Measurements from ENCODE around the gene JOSD1. TPM values are rescaled to one million over a fixed set of nuclear protein-coding genes. Genes with fewer than 3 reads are reported as not detected.

Gene JOSD1
- total and polyA plus RNA-seq, 10 of the 15 experiments (the other 5 are each of a cell fraction or from before 2014, with no cell fraction given) = 6.2 to 54.6 (median 40.5) TPM

DNA sequence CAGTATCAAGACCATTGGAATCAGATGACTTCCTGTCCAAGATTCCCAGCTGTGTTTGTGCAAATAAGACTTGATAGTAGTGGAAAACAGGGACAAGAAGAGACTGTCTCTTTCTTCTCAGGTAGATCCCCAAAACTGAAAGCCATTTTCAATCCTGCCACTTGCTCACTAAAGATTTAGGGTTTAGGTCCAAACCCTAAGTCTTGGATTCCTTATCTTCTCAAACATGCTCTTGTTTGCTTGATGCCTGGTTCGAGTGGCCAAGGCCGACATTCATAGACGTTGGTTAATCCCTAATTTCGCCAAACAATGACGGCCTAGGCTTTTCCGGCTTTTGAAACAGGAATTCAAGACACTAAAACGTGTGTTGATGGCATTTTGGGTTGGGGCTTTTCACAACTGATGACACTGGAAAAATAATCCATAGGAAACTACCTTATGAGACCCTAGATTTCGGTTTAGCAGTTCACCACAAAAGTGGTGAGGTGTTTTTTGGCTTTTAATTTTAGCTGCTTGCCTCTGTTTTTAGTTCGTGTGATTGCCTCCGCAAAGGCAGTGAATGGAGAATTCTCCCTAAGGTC, 4.0 kb upstream of the JOSD1 start:
- H3K4me2 ChIP-seq (ENCODE audit: control insufficient read depth, insufficient read depth) = peak overlapping the region; percentile 80
- no peak for DNase-seq (ENCODE audit: low read depth, low spot score)
- BruUV-seq (replicated peaks) = no TSS peak
- no peak for FAIRE-seq
- CTCF ChIA-PET = interaction anchor here (1.1 to 2.3 kb wide), 2 partner anchors 43 to 165 kb away, joined by 3 to 5 read pairs; no protein-coding TSS in a partner anchor
- H3K4me1 ChIP-seq (ENCODE audit: control insufficient read depth, insufficient read depth, low read length) = peaks cover 24% of the 10 kb centered on the region
- SMC1A ChIA-PET (ENCODE audit: uncharacterized antibody, unreplicated experiment) = no interaction called here
- peak overlapping the region; percentile 57 for H3K9ac ChIP-seq (ENCODE audit: control insufficient read depth, insufficient read depth, low read length)
- H3K9me3 ChIP-seq (replicated peaks; ENCODE audit: control insufficient read depth, insufficient read depth, low read length) = no peaks in the 10 kb centered on the region
- H3K36me3 ChIP-seq (ENCODE audit: control insufficient read depth in 2 of 2, insufficient read depth in 2 of 2, low read length in 1 of 2) = peaks cover 0 to 1% of the 10 kb centered on the region in 2 experiments; a peak in 1 of 4 replicates
- peaks cover 12% of the 10 kb centered on the region for H4K20me1 ChIP-seq (ENCODE audit: control insufficient read depth, insufficient read depth)
- intact Hi-C loops (cut with micrococcal nuclease; ENCODE audit: unreplicated experiment) = loop anchor here (1.0 to 10.0 kb wide), 2 partner anchors 52 to 200 kb away; partner anchors contain the start of gene DDX17
- WGBS (ENCODE audit: insufficient coverage, insufficient replicate concordance, low lambda C conversion rate, missing lambda C conversion rate) = 1% methylated on average over 10 of the region's 10 CpGs
- RAD21 ChIA-PET (ENCODE audit: unreplicated experiment) = interaction anchor here (1.9 to 2.6 kb wide), 2 partner anchors 23 to 47 kb away, joined by 11 to 14 read pairs; partner anchors contain the start of gene TOMM22
- H2AFZ ChIP-seq (ENCODE audit: control insufficient read depth, low read depth, low read length) = peak overlapping the region; percentile 76
- no peaks in the 10 kb centered on the region for H3K27me3 ChIP-seq (replicated peaks in 1 of 2; ENCODE audit: control insufficient read depth in 2 of 2, insufficient read depth in 2 of 2, low read length in 1 of 2)
- no peak for ATAC-seq
- in situ Hi-C loops (cut with MboI) = no loop called here
- H3K27ac ChIP-seq (ENCODE audit: control insufficient read depth, insufficient read depth) = peak overlapping the region; percentile 79
- POLR2A ChIA-PET = interaction anchor here (0.7 to 2.2 kb wide), 6 partner anchors 9 to 444 kb away, joined by 3 to 25 read pairs (median 6); partner anchors contain the start of gene TOMM22
- H3K4me3 ChIP-seq = peak overlapping the region; percentile 64
- peaks cover 50% of the 10 kb centered on the region for H3K79me2 ChIP-seq (ENCODE audit: control insufficient read depth, insufficient read depth, low read length)
- no peak for TF ChIP-seq NFYA (IDR thresholded peaks at IDR 0.05; ENCODE audit: borderline replicate concordance, low read depth, low read length)
- TF ChIP-seq MTA3 (IDR thresholded peaks at IDR 0.05; ENCODE audit: borderline replicate concordance, low read length) = no peak
- TF ChIP-seq IKZF1 (conservative IDR thresholded peaks at IDR 0.05) = peak; percentile 74
- TF ChIP-seq SMC3 (IDR thresholded peaks at IDR 0.05; ENCODE audit: borderline replicate concordance, low read length) = no peak
- TF ChIP-seq ZNF274 (IDR thresholded peaks at IDR 0.05; ENCODE audit: insufficient read depth, insufficient read length) = no peak
- 0 out of 2 replicates have a peak, but pooled peaks have one; percentile 50 for TF ChIP-seq CBFB (IDR thresholded peaks at IDR 0.05; ENCODE audit: low read depth)
- TF ChIP-seq GATAD2B (conservative IDR thresholded peaks at IDR 0.05; ENCODE audit: low read depth) = 0 out of 2 replicates have a peak, but pooled peaks have one; percentile 36
- 0 out of 2 replicates have a peak, but pooled peaks have one; percentile 41 for TF ChIP-seq NR2F1 (conservative IDR thresholded peaks at IDR 0.05)
- no peak for TF ChIP-seq STAT3 (IDR thresholded peaks at IDR 0.05; ENCODE audit: low read depth, low read length)
- peak; percentile 41; the same call in 1 of the 2 replicates for TF ChIP-seq NFIC (IDR thresholded peaks at IDR 0.05; ENCODE audit: low read depth, low read length)
- TF ChIP-seq BHLHE40 (IDR thresholded peaks at IDR 0.05; ENCODE audit: borderline replicate concordance in 1 of 2, low read depth in 2 of 2, low read length in 1 of 2) = no peak
- peak; percentile 65 for TF ChIP-seq MEF2B (IDR thresholded peaks at IDR 0.05; ENCODE audit: partially characterized antibody, poor library complexity, severe bottlenecking)
- peak in 1 of 2 experiments; percentile 78; a peak in 2 of 4 replicates for TF ChIP-seq IKZF2 (IDR thresholded peaks at IDR 0.05)
- TF ChIP-seq JUND (IDR thresholded peaks at IDR 0.05; ENCODE audit: low read depth, low read length) = no peak
- TF ChIP-seq, protein P1, sequence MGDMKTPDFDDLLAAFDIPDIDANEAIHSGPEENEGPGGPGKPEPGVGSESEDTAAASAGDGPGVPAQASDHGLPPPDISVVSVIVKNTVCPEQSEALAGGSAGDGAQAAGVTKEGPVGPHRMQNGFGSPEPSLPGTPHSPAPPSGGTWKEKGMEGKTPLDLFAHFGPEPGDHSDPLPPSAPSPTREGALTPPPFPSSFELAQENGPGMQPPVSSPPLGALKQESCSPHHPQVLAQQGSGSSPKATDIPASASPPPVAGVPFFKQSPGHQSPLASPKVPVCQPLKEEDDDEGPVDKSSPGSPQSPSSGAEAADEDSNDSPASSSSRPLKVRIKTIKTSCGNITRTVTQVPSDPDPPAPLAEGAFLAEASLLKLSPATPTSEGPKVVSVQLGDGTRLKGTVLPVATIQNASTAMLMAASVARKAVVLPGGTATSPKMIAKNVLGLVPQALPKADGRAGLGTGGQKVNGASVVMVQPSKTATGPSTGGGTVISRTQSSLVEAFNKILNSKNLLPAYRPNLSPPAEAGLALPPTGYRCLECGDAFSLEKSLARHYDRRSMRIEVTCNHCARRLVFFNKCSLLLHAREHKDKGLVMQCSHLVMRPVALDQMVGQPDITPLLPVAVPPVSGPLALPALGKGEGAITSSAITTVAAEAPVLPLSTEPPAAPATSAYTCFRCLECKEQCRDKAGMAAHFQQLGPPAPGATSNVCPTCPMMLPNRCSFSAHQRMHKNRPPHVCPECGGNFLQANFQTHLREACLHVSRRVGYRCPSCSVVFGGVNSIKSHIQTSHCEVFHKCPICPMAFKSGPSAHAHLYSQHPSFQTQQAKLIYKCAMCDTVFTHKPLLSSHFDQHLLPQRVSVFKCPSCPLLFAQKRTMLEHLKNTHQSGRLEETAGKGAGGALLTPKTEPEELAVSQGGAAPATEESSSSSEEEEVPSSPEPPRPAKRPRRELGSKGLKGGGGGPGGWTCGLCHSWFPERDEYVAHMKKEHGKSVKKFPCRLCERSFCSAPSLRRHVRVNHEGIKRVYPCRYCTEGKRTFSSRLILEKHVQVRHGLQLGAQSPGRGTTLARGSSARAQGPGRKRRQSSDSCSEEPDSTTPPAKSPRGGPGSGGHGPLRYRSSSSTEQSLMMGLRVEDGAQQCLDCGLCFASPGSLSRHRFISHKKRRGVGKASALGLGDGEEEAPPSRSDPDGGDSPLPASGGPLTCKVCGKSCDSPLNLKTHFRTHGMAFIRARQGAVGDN (IDR thresholded peaks at IDR 0.05) = peak; percentile 72; the same call in 1 of the 2 replicates
- TF ChIP-seq NR2C2 (IDR thresholded peaks at IDR 0.05; ENCODE audit: borderline replicate concordance, control insufficient read depth, insufficient read length, low read depth) = no peak
- 0 out of 2 replicates have a peak, but pooled peaks have one; percentile 46 for TF ChIP-seq SMARCA5 (IDR thresholded peaks at IDR 0.05)
- TF ChIP-seq, protein P2, sequence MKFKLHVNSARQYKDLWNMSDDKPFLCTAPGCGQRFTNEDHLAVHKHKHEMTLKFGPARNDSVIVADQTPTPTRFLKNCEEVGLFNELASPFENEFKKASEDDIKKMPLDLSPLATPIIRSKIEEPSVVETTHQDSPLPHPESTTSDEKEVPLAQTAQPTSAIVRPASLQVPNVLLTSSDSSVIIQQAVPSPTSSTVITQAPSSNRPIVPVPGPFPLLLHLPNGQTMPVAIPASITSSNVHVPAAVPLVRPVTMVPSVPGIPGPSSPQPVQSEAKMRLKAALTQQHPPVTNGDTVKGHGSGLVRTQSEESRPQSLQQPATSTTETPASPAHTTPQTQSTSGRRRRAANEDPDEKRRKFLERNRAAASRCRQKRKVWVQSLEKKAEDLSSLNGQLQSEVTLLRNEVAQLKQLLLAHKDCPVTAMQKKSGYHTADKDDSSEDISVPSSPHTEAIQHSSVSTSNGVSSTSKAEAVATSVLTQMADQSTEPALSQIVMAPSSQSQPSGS (IDR thresholded peaks at IDR 0.05; ENCODE audit: low read length) = peak; percentile 23; the same call in 1 of the 2 replicates
- TF ChIP-seq PAX8 (IDR thresholded peaks at IDR 0.05) = 0 out of 2 replicates have a peak, but pooled peaks have one; percentile 74
- no peak for TF ChIP-seq STAT1 (conservative IDR thresholded peaks at IDR 0.05)
